Stimulated activated naive B cell treated with anti-CD40 and anti-IgM and Interleukin-4, amounts not matched to agents 10 μg/mL and 1 μg/mL and 100 μg/mL, for 72 hours (primary cell): Measurements from ENCODE around the gene SOX10.
"Not testable (repeated sequence)": the region's sequence is repeated elsewhere in the genome, so short reads cannot be mapped to it uniquely, and the experiment has no call there.

ENCODE experiments used
- ATAC-seq, 2 donors: fragments of 150-1000 bp; cut with Tn5 transposase; replicated peaks; 2 replicates each; pipeline ENCODE4 v1.10.0; 2021; ENCODE audit warnings: moderate library complexity in 1 of 2
- DNase-seq: peaks from one replicate; pipeline ENCODE4 v3.0.0; 2021
- H3K27ac Mint-ChIP-seq: one replicate; pipeline ENCODE4 v1.8.0; 2022; ENCODE audit warnings: mild to moderate bottlenecking, mixed read lengths
- H3K27me3 Mint-ChIP-seq, 2 donors: one replicate each; pipeline ENCODE4 v1.8.0; 2022; ENCODE audit warnings: mixed read lengths in 2 of 2
- H3K36me3 Mint-ChIP-seq, 2 donors: one replicate each; pipeline ENCODE4 v1.8.0; 2022; ENCODE audit warnings: mixed read lengths in 2 of 2, mild to moderate bottlenecking in 1 of 2
- H3K4me1 Mint-ChIP-seq, 2 donors: one replicate each; pipeline ENCODE4 v1.8.0; 2022; ENCODE audit warnings: mixed read lengths in 2 of 2, mild to moderate bottlenecking in 1 of 2
- H3K4me3 Mint-ChIP-seq, 2 donors: one replicate each; pipeline ENCODE4 v1.8.0; 2022; ENCODE audit warnings: mild to moderate bottlenecking in 2 of 2, mixed read lengths in 2 of 2, moderate library complexity in 1 of 2
- H3K9me3 Mint-ChIP-seq, 2 donors: one replicate each; pipeline ENCODE4 v1.8.0; 2022; ENCODE audit warnings: mixed read lengths in 2 of 2, mild to moderate bottlenecking in 1 of 2

Gene SOX10

DNA sequence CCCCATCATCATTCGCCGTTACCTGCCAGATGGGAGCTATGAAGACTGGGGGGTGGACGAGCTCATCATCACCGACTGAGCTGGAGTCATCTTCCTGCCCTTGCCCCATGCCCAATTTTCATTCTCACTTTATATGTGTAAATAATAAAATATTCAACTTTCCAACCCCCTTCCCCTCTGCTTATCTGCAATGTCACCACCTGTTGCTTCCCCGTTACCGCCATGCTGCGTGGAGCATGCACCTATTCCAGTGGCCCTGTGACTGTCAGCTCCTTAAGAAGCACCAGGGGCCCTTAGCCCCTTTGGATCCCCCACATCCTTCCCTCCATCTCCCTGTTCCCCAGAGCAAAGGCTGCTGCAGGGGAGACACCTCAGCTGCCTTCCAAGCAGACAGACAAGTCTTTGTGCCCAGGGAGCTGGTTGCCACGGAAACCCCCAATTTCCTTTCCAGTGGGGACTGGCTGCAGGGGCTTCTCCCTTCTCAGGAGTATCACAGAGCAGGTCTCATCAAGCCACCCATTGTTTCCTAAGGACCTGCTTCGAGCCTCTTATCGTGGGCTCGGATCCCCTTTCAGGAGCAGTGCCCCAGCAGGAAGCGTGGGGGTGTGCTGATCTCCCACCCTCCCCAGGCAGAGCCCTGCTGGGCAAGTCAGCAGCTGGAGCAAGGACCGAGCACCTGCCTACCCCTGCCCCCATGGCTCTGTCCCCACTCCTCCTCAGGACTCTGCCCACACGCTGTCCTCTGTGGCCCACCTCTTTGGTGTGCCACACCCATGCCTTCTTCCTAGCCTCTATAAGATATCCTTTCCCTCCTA, 16.5 kb downstream of the SOX10 start:
- Mint-ChIP-seq H3K4me1 (peaks cover 5 to 6% of the 10 kb centered on the region in 2 donors), H3K27ac (no peak overlapping the region), H3K4me3 (no peak overlapping the region), H3K36me3 (peaks cover 39 to 49% of the 10 kb centered on the region in 2 donors), H3K9me3 (no peaks in the 10 kb centered on the region), H3K27me3 (no peaks in the 10 kb centered on the region)
- DNase-seq, result no peak
- ATAC-seq, result no peak

DNA sequence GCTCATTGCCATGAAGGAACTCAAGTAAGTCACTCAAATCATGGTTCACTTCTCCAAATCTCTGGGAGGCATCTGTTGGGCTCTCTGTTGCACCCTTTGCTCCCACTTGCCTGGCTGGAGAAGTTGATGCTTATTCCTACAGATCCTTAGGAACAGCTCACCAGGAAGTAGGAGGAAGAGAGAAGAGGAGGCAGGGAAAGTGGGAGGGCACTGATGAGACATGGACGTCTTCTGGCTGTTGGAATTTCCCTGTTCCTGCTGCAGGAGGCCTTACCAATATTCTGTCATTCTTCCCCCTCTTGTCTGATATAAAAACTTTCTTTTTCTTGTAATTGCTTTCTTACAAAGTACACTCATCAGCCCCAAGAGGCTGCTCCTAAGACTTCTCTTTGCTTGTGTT, 17.2 kb downstream of the SOX10 start:
- no peak overlapping the region for H3K4me3 Mint-ChIP-seq
- H3K4me1 Mint-ChIP-seq, result peaks cover 5 to 6% of the 10 kb centered on the region in 2 donors
- H3K9me3 Mint-ChIP-seq, result no peaks in the 10 kb centered on the region
- no peak overlapping the region for H3K27ac Mint-ChIP-seq
- DNase-seq (no peak), ATAC-seq (no peak)
- H3K27me3 Mint-ChIP-seq, result no peaks in the 10 kb centered on the region
- peaks cover 39 to 51% of the 10 kb centered on the region in 2 donors for H3K36me3 Mint-ChIP-seq

DNA sequence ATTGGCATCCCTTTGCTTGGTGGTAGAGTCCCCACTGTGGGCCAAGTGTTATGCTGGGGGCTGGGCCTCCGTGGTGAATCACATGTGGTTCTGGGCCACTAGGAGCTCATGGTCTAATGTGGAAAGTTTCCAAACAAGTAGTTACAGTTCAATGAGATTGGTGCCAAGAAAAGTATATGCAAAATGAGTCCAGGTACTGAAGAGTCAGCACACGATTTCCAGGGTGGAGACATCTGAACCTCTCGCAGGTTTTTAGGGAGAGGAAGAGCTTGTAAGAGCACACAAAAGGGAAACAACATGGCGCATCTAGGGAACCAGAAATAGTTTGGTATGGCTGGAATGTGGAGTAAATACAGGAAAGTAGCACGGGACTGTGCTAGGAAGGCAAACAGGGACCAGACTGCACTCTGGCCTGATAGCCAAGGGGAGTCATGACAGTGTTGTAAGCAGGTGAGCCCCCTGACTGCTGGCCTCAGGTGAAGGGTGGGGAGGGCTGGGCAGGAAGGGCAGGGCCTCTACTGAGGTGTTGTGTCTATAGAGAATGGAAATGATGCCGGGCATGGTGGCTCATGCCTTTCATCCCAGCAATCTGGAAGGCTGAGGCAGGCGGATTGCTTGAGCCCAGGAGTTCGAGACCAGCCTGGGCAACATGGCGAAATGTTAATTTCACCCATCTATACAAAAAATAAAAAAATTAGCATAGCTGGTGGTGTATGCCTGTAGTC, 18.3 kb downstream of the SOX10 start:
- Mint-ChIP-seq H3K4me1 (peaks cover 5 to 6% of the 10 kb centered on the region in 2 donors), H3K9me3 (no peaks in the 10 kb centered on the region), H3K27ac (no peak overlapping the region), H3K27me3 (no peaks in the 10 kb centered on the region), H3K4me3 (no peak overlapping the region), H3K36me3 (peaks cover 45 to 58% of the 10 kb centered on the region in 2 donors)
- DNase-seq (no peak), ATAC-seq (no peak)

DNA sequence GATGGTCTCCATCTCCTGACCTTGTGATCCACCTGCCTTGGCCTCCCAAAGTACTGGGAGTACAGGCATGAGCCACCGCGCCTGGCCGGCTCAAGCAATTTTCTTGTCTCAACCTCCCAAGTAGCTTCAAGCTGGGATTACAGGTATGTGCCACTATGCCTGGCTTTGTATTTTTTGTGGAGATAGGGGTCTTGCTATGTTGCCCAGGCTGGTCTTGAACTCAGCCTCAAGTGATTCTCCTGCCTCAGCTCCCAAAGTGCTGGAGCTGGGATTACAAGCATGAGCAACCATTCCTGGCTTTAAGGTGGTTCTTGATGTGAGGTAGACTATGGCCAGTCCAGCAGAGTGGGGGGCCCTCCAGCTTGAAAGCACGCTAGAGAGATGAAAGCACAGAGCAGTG, 23.3 kb downstream of the SOX10 start:
- Mint-ChIP-seq H3K4me1 (peaks cover 6 to 15% of the 10 kb centered on the region in 2 donors), H3K4me3 (no peak overlapping the region), H3K27me3 (no peaks in the 10 kb centered on the region), H3K36me3 (peaks cover 42 to 62% of the 10 kb centered on the region in 2 donors), H3K9me3 (peaks cover 0 to 1% of the 10 kb centered on the region in 2 donors), H3K27ac (no peak overlapping the region)
- no peak for DNase-seq
- ATAC-seq, result no peak

DNA sequence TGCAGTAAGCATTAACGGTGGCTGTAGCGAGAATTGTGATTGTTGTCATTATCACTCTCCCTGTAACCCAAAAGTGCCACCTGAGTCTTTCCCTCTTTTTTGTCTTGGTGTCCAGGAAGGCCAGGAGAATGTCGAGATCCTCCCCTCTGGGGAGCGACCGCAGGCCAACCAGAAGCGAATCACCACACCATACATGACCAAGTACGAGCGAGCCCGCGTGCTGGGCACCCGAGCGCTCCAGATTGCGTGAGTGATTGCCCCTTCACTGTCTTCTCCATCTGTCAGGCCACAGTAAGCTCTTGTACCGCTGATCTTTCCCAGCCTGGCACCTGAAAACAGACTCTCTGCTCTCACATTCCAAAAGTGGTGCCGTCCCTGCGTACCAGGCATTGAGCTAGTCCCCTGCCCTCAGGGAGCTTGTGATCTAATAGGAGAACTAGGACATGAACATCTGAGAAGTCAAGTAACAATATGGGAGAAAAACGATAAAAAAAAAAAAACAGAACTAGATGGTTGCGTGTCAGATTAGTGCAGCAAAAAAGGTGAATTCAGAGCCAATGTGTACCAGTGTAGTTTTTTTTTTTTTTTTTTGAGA, 25.0 kb downstream of the SOX10 start:
- H3K27me3 Mint-ChIP-seq, result no peaks in the 10 kb centered on the region
- peaks cover 0 to 1% of the 10 kb centered on the region in 2 donors for H3K9me3 Mint-ChIP-seq
- H3K36me3 Mint-ChIP-seq, result peaks cover 35 to 64% of the 10 kb centered on the region in 2 donors
- peaks cover 9 to 23% of the 10 kb centered on the region in 2 donors for H3K4me1 Mint-ChIP-seq
- ATAC-seq, result no peak
- DNase-seq, result no peak
- H3K4me3 Mint-ChIP-seq, result no peak overlapping the region
- H3K27ac Mint-ChIP-seq, result no peak overlapping the region

DNA sequence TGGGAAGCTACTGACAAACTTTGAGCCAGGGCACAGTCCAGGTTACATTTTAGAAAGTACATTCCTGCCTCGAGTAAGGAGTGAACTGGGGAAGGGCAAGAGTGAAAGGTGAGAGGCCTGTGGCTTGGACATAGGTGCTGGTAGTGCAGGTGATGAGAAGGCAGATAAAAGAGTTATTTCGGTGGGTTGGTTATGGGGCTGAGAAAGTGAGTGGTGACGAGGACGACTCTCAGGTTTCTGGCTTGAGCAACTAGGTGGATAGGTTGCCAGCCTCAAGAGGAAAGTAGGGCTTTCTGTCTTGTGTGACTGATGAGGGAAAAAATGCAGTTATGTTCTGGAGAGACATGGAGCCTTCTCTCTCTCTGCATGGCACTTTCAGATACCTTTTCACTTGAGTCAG, 27.1 kb downstream of the SOX10 start:
- peaks cover 4 to 11% of the 10 kb centered on the region in 2 donors for H3K27me3 Mint-ChIP-seq
- no peak for ATAC-seq
- peaks cover 37 to 63% of the 10 kb centered on the region in 2 donors for H3K36me3 Mint-ChIP-seq
- H3K27ac Mint-ChIP-seq, result no peak overlapping the region
- peaks cover 0 to 1% of the 10 kb centered on the region in 2 donors for H3K9me3 Mint-ChIP-seq
- no peak overlapping the region for H3K4me3 Mint-ChIP-seq
- peaks cover 23 to 28% of the 10 kb centered on the region in 2 donors for H3K4me1 Mint-ChIP-seq
- no peak for DNase-seq

DNA sequence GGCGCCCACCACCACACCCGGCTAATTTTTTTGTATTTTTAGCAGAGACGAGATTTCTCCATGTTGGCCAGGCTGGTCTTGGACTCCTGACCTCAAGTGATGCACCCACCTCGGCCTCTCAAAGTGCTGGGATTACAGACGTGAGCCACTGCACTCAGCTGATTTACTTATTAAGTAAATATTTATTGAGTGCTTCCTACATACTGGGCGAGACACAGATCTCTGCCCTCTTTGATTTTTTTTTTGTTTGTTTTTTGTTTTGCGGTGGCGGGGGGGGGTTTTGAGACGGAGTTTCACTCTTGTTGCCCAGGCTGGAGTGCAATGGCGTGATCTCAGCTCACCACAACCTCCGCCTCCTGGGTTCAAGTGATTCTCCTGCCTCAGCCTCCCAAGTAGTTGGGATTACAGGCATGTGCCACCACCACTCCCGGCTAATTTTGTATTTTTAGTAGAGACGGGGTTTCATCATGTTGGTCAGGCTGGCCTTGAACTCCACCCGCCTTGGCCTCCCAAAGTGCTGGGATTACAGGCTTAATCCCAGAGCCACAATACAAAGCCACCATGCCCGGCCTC, 28.4 kb downstream of the SOX10 start:
- Mint-ChIP-seq H3K36me3 (peaks cover 24 to 49% of the 10 kb centered on the region in 2 donors), H3K27me3 (peaks cover 8 to 15% of the 10 kb centered on the region in 2 donors), H3K4me1 (peaks cover 23 to 28% of the 10 kb centered on the region in 2 donors)
- ATAC-seq, DNase-seq, H3K27ac Mint-ChIP-seq, H3K9me3 Mint-ChIP-seq, H3K4me3 Mint-ChIP-seq: not testable (repeated sequence)

DNA sequence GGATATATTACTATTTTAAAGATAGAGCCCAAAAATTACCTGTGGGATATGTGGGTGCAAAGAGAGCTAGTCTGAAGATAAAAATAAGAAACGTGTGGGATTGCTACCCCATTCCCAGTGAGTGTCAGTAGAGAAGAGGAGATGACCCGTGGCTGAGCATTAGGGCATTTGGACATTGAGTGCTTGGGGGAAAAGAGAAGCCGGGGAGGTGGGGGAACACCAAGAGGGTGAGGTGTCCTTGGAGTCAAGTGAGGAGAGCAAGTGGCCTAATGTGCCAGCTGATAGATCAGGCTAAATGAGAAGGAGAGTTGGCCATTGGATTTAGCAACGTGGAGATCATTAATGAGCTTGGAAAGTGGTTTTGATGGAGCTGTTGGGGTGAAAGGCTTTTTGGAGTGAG, 29.7 kb downstream of the SOX10 start:
- Mint-ChIP-seq H3K9me3 (peaks cover 0 to 1% of the 10 kb centered on the region in 2 donors), H3K4me1 (peaks cover 23 to 28% of the 10 kb centered on the region in 2 donors), H3K27ac (peak overlapping the region; percentile 97), H3K4me3 (peak overlapping the region; percentile 90 to 95), H3K27me3 (peaks cover 8 to 15% of the 10 kb centered on the region in 2 donors), H3K36me3 (peaks cover 18 to 41% of the 10 kb centered on the region in 2 donors)
- ATAC-seq, result no peak
- DNase-seq, result no peak

DNA sequence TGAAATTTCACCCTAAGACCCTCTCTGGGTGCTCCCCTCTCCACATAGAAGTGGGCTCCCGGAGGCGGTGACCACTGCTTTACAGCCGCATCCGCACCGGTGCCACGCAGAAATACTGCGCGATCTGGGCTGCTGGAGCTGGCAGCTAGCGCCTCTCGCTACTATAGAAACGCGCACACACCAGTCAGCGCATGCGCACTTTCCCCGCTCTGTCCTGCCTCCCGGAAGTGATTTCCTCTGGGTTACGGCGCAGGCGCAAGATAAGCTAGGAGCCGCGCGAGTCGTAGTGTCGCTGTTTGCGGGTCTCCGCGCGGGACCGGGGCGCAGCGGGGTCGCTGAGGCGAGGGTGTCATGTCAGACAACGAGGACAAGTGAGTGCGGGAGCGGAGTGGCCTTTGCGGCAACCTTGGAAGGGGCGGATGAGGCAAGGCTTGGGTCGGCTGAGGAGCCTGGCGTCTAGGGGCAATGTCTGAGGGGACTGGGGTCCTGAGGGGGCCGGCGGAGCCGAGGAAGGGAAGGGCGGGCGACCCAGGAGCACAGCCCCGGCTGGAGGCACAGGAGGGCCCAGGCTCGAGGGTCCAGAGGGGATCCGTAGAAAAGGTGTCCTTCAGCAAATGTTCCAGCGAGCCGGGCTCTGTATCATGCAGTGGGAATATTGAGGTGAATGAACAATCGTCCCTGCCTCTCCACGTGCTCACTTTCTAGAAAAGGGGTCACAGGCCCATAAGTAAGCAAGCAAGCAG, 30.7 kb downstream of the SOX10 start, which contains the start of the genes C22orf23 and POLR2F:
C22orf23 (minus strand) TSS at position 165 of the 743 bp plus-strand sequence. CDS start 452 bp downstream, outside the sequence.
POLR2F (plus strand) TSS at position 263 of the 743 bp plus-strand sequence; CDS start at position 352, 89 bp downstream.
- DNase-seq (peak; percentile 90), ATAC-seq (peak; percentile 97 to 98)
- Mint-ChIP-seq H3K36me3 (peaks cover 12 to 30% of the 10 kb centered on the region in 2 donors), H3K4me1 (peaks cover 23 to 28% of the 10 kb centered on the region in 2 donors), H3K9me3 (no peaks in the 10 kb centered on the region), H3K27me3 (peaks cover 8 to 15% of the 10 kb centered on the region in 2 donors), H3K4me3 (peak within 1 kb of the TSS; percentile 90 to 95), H3K27ac (peak within 1 kb of the TSS; percentile 97)

DNA sequence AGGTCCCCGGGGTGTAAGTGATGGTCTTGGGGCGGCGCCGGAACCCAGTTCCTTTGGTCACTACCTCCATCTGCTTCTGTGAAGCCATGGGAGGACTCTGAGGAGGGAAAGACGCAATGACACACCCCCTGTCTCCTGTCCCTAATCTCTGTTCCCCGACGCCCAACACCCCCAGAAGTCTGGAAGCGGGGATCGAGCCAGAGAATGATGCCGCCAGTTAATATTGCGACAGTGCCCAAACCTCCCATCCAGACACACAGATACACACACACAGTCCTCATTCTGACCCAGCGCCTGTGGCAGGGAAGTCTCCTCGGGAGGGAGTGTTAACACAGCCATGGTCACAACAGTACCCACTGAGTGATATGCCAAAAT, 31.3 kb downstream of the SOX10 start:
- peaks cover 9 to 26% of the 10 kb centered on the region in 2 donors for H3K36me3 Mint-ChIP-seq
- H3K4me1 Mint-ChIP-seq, result peaks cover 23 to 26% of the 10 kb centered on the region in 2 donors
- H3K27me3 Mint-ChIP-seq, result peaks cover 8 to 15% of the 10 kb centered on the region in 2 donors
- H3K9me3 Mint-ChIP-seq, result no peaks in the 10 kb centered on the region
- ATAC-seq (peak; percentile 1 to 54), DNase-seq (no peak)
- peak overlapping the region; percentile 97 for H3K27ac Mint-ChIP-seq
- H3K4me3 Mint-ChIP-seq, result peak overlapping the region; percentile 90 to 95

DNA sequence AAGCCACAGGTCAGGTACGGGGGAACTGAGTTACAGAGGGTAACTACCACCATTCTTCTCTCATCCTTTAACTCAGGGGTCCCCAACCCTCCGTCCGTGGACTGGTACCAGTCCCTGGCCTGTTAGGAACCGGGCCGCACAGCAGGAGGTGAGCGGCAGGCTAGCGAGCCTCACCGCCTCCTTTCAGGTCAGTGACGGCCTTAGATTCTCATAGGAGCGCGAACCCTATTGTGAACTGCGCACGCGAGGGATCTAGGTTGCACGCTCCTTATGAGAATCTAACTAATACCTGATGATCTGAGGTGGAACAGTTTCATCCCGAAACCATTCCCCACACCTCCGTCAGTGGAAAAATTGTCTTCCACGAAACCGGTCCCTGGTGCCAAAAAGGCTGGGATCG, 31.7 kb downstream of the SOX10 start:
- Mint-ChIP-seq H3K27me3 (peaks cover 8 to 15% of the 10 kb centered on the region in 2 donors), H3K36me3 (peaks cover 5 to 23% of the 10 kb centered on the region in 2 donors), H3K4me1 (peaks cover 23 to 24% of the 10 kb centered on the region in 2 donors), H3K4me3 (peak overlapping the region; percentile 90 to 95)
- H3K27ac Mint-ChIP-seq, H3K9me3 Mint-ChIP-seq, DNase-seq, ATAC-seq: not testable (repeated sequence)

DNA sequence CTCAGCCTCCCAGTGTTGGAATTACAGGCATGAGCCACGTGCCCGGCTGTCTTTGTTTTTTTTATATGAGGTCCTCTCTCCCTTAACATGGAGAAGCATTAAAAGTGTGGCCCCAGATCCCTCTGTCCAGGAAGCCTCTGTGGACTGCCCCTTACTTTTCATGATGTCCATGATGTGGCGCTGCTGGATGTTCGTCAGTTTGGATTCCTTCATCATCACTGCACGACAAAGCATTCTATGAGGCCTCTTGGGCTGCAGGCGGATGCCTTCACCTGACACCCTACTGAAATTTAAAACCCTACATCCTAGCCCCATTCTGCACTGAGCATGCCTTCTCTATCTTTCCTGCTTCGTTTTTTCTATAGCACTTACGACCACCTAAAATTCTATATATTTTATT, 33.0 kb downstream of the SOX10 start:
- no peak overlapping the region for H3K27ac Mint-ChIP-seq
- ATAC-seq (no peak), DNase-seq (no peak)
- peaks cover 3 to 10% of the 10 kb centered on the region in 2 donors for H3K36me3 Mint-ChIP-seq
- peaks cover 18 to 23% of the 10 kb centered on the region in 2 donors for H3K4me1 Mint-ChIP-seq
- no peaks in the 10 kb centered on the region for H3K9me3 Mint-ChIP-seq
- H3K4me3 Mint-ChIP-seq, result no peak overlapping the region
- H3K27me3 Mint-ChIP-seq, result peaks cover 8 to 15% of the 10 kb centered on the region in 2 donors

DNA sequence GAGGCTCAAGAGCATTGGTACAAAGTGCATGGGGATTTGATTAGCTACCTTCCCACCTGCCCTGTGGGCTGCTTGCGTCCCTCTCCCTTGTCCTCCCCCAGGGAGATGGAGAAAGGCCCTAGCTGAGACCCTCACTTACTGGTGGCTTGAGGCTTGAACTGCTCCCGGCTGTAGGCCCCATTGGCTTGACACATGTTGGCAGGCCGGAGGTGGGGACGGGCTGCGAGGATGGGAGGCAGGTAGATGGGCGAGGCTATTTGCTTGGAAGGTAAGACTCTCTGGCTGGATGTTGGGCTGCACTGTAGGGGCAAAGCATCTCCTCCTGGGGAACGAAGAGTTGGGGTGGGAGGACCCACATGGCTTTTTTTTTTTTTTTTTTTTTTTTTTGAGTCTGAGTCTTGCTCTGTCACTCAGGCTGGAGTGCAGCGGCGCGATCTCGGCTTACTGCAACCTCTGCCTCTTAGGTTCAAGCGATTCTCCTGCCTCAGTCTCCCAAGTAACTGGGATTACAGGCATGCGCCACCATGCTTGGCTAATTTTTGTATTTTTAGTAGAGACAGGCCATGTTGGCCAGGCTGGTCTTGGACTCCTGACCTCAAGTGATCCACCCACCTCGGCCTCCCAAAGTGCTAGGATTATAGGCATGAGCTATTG, 37.1 kb downstream of the SOX10 start:
- H3K27ac Mint-ChIP-seq, H3K4me3 Mint-ChIP-seq, H3K9me3 Mint-ChIP-seq, H3K27me3 Mint-ChIP-seq, ATAC-seq, DNase-seq, H3K36me3 Mint-ChIP-seq, H3K4me1 Mint-ChIP-seq: not testable (repeated sequence)
